Activated CD4-positive, alpha-beta T cell treated with anti-CD3 and anti-CD28 coated beads, Interleukin-2, Interleukin-6, amounts not matched to agents 100 ng/mL and 50 ng/mL, durations not matched to agents 16 hours and 8 hours (primary cell): ENCODE results near the gene SOD3.

Source experiments
- DNase-seq: peaks from one replicate; pipeline ENCODE4 v3.0.0-alpha.2; 2020

SOD3 gene

GRCh38 chr4:24846716-24847115 lies 51.3 kb downstream of the SOD3 start:
- no peak for DNase-seq

- DNase-seq: no peak
Measured at GRCh38 chr4:24849351-24849750, 54.0 kb downstream of the SOD3 start.

- no peak for DNase-seq
Measured at GRCh38 chr4:24849756-24850155, 54.4 kb downstream of the SOD3 start.
